HUES48 (cell line): ENCODE data around the gene TAF1.
"Not testable (repeated sequence)": the region's sequence is repeated elsewhere in the genome, so short reads cannot be mapped to it uniquely, and the experiment has no call there.

Experiments
- H3K27ac ChIP-seq: one replicate; pipeline ENCODE4 v1.7.0; 2013; ENCODE audit warnings: low read depth, low read length, inconsistent platforms
- H3K27me3 ChIP-seq: 2 replicates; pipeline ENCODE4 v1.6.1; 2013; ENCODE audit warnings: mild to moderate bottlenecking, low read length; ENCODE audit not compliant: control insufficient read depth, insufficient read depth
- H3K36me3 ChIP-seq: 2 replicates; pipeline ENCODE4 v1.6.1; 2013; ENCODE audit warnings: low read length; ENCODE audit not compliant: control insufficient read depth, insufficient read depth
- H3K4me1 ChIP-seq: 2 replicates; pipeline ENCODE4 v1.6.1; 2013; ENCODE audit warnings: mild to moderate bottlenecking, low read length; ENCODE audit not compliant: control insufficient read depth, insufficient read depth
- H3K4me3 ChIP-seq: 2 replicates; pipeline ENCODE4 v1.5.1; 2013; ENCODE audit warnings: mild to moderate bottlenecking, low read depth, low read length
- H3K9ac ChIP-seq: 2 replicates; pipeline ENCODE4 v1.6.1; 2013; ENCODE audit warnings: mild to moderate bottlenecking, low read depth, low read length, moderate library complexity
- H3K9me3 ChIP-seq: 2 replicates; pipeline ENCODE4 v1.6.1; 2013; ENCODE audit warnings: low read length; ENCODE audit not compliant: control insufficient read depth, insufficient read depth

The TAF1 gene

DNA sequence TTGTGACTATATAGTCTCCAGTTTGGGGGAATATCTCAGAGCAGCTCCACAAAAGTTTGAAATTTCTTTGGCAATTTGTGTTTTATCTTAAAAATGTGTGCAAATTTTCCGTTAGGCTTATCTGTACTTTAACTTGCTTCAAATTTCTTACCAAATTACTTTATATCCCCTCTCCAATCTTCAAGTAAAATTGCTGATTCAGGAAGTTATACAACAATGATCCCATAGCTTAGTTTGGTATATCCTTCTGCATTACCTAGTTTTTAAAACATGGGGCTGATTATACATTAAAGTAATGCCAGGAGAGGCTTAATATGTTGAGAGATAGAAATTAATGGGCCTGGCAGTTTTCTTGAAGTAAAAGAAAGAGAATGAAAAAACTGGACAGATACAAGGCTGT, 66.6 kb downstream of the TAF1 start:
- Histone ChIP-seq H3K4me1 (no peaks in the 10 kb centered on the region), H3K27me3 (no peaks in the 10 kb centered on the region), H3K36me3 (peaks cover 24% of the 10 kb centered on the region), H3K9me3 (peaks cover 26% of the 10 kb centered on the region), H3K27ac (no peak overlapping the region), H3K9ac (no peak overlapping the region), H3K4me3 (no peak overlapping the region)

GRCh38 chrX:71438750-71439149, 72.6 kb downstream of the TAF1 start:
- no peak overlapping the region for H3K9ac ChIP-seq

DNA sequence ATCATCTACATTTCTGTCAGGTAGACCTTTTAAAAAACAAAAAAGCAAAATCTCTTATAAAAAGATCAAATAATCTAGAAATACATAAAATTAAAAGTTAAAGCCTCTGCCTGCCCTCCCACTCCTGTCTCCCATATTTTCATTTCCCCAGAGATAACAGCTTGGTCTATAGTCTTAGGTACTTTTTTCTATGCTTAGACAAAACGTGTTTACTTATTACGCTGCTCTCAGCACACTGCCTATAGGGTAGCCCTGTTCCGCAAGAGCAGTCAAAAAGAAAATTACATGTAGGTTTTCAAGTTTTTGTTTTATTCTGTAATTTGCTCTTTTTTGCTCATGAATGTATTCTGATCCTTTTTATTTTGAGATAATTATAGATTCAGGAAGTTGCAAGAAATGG, 73.3 kb downstream of the TAF1 start:
- Histone ChIP-seq H3K4me1 (no peaks in the 10 kb centered on the region), H3K27me3 (no peaks in the 10 kb centered on the region), H3K9me3 (peaks cover 30% of the 10 kb centered on the region), H3K36me3 (peaks cover 7% of the 10 kb centered on the region; the same call in 1 of the 2 replicates), H3K4me3 (no peak overlapping the region), H3K27ac (no peak overlapping the region), H3K9ac (no peak overlapping the region)

More at GRCh38 chrX:71438750-71439149, 72.6 kb downstream of the TAF1 start:
- no peak overlapping the region for H3K4me3 ChIP-seq
- peaks cover 26% of the 10 kb centered on the region; the same call in 1 of the 2 replicates for H3K9me3 ChIP-seq
- H3K4me1 ChIP-seq: no peaks in the 10 kb centered on the region
- H3K27ac ChIP-seq: no peak overlapping the region
- H3K27me3 ChIP-seq: no peaks in the 10 kb centered on the region
- H3K36me3 ChIP-seq: peaks cover 8% of the 10 kb centered on the region; the same call in 1 of the 2 replicates

DNA sequence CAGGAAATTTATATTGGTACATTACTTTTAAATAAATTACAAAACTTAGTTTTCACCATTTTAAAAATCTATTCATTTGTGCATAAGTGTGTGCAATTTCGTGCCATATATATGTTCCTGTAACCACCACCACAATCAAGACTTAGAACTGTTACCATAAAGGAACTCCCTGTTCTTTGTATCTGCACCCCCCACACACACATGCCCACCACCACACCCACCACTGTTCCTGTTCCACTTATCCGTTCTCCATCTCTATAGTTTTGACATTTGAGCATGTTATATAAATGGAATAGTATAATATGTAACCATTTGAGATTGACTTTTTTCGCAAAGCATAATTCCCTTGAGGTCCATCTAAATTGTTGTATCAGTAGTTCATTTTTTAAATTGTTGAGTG, 73.7 kb downstream of the TAF1 start:
- H3K9ac ChIP-seq: no peak overlapping the region
- peaks cover 27% of the 10 kb centered on the region for H3K9me3 ChIP-seq
- H3K27me3 ChIP-seq: no peaks in the 10 kb centered on the region
- no peak overlapping the region for H3K4me3 ChIP-seq
- no peaks in the 10 kb centered on the region for H3K4me1 ChIP-seq
- H3K27ac ChIP-seq: no peak overlapping the region
- H3K36me3 ChIP-seq: 0 out of 2 replicates have a peak, but pooled peaks cover 2% of the 10 kb centered on the region

DNA sequence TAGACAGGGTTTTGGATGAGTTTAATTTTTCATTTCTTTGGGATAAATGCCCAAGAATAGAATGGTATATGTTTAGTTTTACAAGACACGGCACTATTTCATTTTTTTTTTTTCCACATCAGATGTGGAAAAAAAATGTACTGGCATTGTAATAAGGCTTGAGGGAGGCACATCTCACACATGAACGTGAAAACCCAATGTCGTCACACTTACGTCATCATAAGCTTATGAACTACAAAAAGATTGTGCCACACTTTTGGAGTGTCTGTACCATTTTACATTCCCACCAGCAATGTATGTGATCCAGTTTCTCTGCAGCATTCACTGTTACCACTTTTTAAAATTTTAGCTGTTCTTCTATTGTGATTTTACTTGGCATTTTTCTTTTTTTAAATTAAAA, 74.2 kb downstream of the TAF1 start:
- Histone ChIP-seq H3K4me3 (no peak overlapping the region), H3K36me3 (no peaks in the 10 kb centered on the region; the same call in 1 of the 2 replicates), H3K4me1 (no peaks in the 10 kb centered on the region), H3K27me3 (no peaks in the 10 kb centered on the region), H3K9ac (no peak overlapping the region), H3K27ac (no peak overlapping the region), H3K9me3 (peaks cover 24% of the 10 kb centered on the region)

DNA sequence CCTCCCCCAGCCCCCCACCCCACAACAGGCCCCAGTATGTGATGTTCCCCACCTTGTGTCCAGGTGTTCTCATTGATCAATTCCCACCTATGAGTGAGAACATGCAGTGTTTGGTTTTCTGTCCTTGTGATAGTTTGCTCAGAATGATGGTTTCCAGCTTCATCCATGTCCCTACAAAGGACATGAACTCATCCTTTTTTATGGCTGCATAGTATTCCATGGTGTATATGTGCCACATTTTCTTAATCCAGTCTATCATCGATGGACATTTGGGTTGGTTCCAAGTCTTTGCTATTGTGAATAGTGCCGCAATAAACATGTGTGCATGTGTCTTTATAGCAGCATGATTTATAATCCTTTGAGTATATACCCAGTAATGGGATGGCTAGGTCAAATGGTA, 75.7 kb downstream of the TAF1 start:
- H3K27me3 ChIP-seq, H3K36me3 ChIP-seq, H3K27ac ChIP-seq: not testable (repeated sequence)

GRCh38 chrX:71450433-71451106, 84.4 kb downstream of the TAF1 start:
- H3K27me3 ChIP-seq: no peaks in the 10 kb centered on the region
- H3K4me3 ChIP-seq: no peak overlapping the region
- H3K9ac ChIP-seq: no peak overlapping the region
- H3K9me3 ChIP-seq: peaks cover 21% of the 10 kb centered on the region
- peaks cover 12% of the 10 kb centered on the region for H3K36me3 ChIP-seq
- H3K27ac ChIP-seq: no peak overlapping the region
- H3K4me1 ChIP-seq: no peaks in the 10 kb centered on the region

More for the DNA sequence above, 75.7 kb downstream of the TAF1 start:
- not testable (repeated sequence) for H3K9ac ChIP-seq, H3K4me1 ChIP-seq, H3K4me3 ChIP-seq
- peaks cover 23% of the 10 kb centered on the region for H3K9me3 ChIP-seq

- H3K36me3 ChIP-seq: peaks cover 20% of the 10 kb centered on the region
- H3K9me3 ChIP-seq: peaks cover 28% of the 10 kb centered on the region
- H3K4me1 ChIP-seq, H3K27me3 ChIP-seq, H3K4me3 ChIP-seq, H3K9ac ChIP-seq, H3K27ac ChIP-seq: not testable (repeated sequence)
These were observed 85.4 kb downstream of the TAF1 start for GRCh38 chrX:71451518-71451917.

- Histone ChIP-seq H3K27ac (no peak overlapping the region), H3K36me3 (peaks cover 33% of the 10 kb centered on the region), H3K4me1 (no peaks in the 10 kb centered on the region), H3K27me3 (no peaks in the 10 kb centered on the region), H3K9ac (no peak overlapping the region), H3K9me3 (peaks cover 34% of the 10 kb centered on the region), H3K4me3 (no peak overlapping the region)
These were observed 86.9 kb downstream of the TAF1 start for GRCh38 chrX:71453056-71453455.

- H3K27ac ChIP-seq: no peak overlapping the region
- no peak overlapping the region for H3K4me3 ChIP-seq
- peaks cover 40% of the 10 kb centered on the region for H3K36me3 ChIP-seq
- H3K9me3 ChIP-seq: peaks cover 34% of the 10 kb centered on the region
- H3K4me1 ChIP-seq: no peaks in the 10 kb centered on the region
- H3K9ac ChIP-seq: no peak overlapping the region
- H3K27me3 ChIP-seq: no peaks in the 10 kb centered on the region
These were observed 88.1 kb downstream of the TAF1 start for GRCh38 chrX:71454222-71454621.

GRCh38 chrX:71458866-71459265, 92.7 kb downstream of the TAF1 start:
- Histone ChIP-seq H3K9ac (no peak overlapping the region), H3K4me3 (no peak overlapping the region), H3K4me1 (no peaks in the 10 kb centered on the region), H3K36me3 (peaks cover 78% of the 10 kb centered on the region), H3K27ac (no peak overlapping the region), H3K27me3 (no peaks in the 10 kb centered on the region), H3K9me3 (peaks cover 32% of the 10 kb centered on the region)
